Astrocyte (in vitro differentiated cells and primary cell): ENCODE results near the gene NEMP2.

Experiments used
- CTCF ChIP-seq: IDR thresholded peaks from 2 replicates; pipeline ENCODE4 v1.5.1; 2011; ENCODE audit warnings: low read depth, mild to moderate bottlenecking, inconsistent platforms, low read length, moderate library complexity; ENCODE audit not compliant: insufficient read depth
- EZH2 ChIP-seq: IDR thresholded peaks from 2 replicates; pipeline ENCODE4 v1.6.1; 2012; ENCODE audit warnings: mild to moderate bottlenecking, low read length, inconsistent platforms; ENCODE audit not compliant: insufficient read depth

GRCh38 chr2:190499273-190499672, 35.2 kb downstream of the NEMP2 start:
- TF ChIP-seq CTCF (no peak), EZH2 (no peak)
